Measurements from ENCODE around the gene FAIM2.

DNA sequence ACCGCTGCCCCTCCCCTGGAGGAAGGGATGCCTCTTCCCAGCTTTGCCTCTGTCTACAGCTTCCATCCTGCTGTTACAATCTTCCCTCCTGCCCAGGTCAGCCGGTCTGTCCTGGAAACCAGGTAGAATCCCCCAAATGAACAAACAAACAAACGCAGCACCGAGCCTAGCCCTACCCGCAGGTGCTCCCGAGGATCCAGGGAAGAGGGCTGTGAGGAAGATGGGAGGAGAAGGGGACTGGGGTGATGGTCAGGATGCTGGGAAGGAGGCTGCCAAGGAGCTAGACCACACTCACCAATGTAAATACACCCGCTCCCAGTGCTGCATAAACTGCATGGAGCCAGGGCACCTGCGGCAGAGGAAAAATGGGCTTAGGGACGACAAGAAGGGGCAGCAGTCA, 16.6 kb downstream of the FAIM2 start:
- TF ChIP-seq, protein P1, sequence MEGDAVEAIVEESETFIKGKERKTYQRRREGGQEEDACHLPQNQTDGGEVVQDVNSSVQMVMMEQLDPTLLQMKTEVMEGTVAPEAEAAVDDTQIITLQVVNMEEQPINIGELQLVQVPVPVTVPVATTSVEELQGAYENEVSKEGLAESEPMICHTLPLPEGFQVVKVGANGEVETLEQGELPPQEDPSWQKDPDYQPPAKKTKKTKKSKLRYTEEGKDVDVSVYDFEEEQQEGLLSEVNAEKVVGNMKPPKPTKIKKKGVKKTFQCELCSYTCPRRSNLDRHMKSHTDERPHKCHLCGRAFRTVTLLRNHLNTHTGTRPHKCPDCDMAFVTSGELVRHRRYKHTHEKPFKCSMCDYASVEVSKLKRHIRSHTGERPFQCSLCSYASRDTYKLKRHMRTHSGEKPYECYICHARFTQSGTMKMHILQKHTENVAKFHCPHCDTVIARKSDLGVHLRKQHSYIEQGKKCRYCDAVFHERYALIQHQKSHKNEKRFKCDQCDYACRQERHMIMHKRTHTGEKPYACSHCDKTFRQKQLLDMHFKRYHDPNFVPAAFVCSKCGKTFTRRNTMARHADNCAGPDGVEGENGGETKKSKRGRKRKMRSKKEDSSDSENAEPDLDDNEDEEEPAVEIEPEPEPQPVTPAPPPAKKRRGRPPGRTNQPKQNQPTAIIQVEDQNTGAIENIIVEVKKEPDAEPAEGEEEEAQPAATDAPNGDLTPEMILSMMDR (IDR thresholded peaks at IDR 0.05; ENCODE audit: borderline replicate concordance, extremely low read depth, low read length, poor library complexity, severe bottlenecking), result no peak
- no peak for TF ChIP-seq EZH2 (IDR thresholded peaks at IDR 0.05; ENCODE audit: borderline replicate concordance, low read depth, low read length, severe bottlenecking)
